HEK293 (cell line): ENCODE results near the gene TMEM220.
A peak's percentile ranks its signal among the peaks of the same experiment; 100 is the strongest.

Experiments
- CTCF ChIA-PET: fragments of 350-600 bp; formaldehyde crosslinking; extraction: SDS; loops from one replicate; lab custom pipeline; 2021; ENCODE audit warnings: antibody characterized with exemption; lab: Yijun Ruan, JAX
- POLR2A ChIA-PET: fragments of 300-600 bp; formaldehyde crosslinking; extraction: SDS; loops from one replicate; lab custom pipeline; 2020; ENCODE audit warnings: antibody characterized with exemption, inconsistent platforms; lab: Yijun Ruan, JAX
- H3K27ac ChIP-seq: fragments of 200-500 bp; sonication (Bioruptor generic); 2 replicates; pipeline ENCODE4 v1.5.1; 2014; ENCODE audit warnings: low read depth, low read length, control low read depth, inconsistent platforms; ENCODE audit errors: extremely low read depth
- H3K36me3 ChIP-seq, 2 experiments: fragments of 200-500 bp in 1 of 2; sonication (Bioruptor generic) in 1 of 2; 1 replicate in 1 of 2; 2 replicates in 1 of 2; pipeline ENCODE4 v1.5.1; 2014 to 2017; ENCODE audit warnings: inconsistent platforms in 2 of 2, low read length in 2 of 2; ENCODE audit not compliant: control insufficient read depth in 2 of 2, insufficient read depth in 1 of 2
- H3K4me1 ChIP-seq: fragments of 200-500 bp; sonication (Bioruptor generic); 2 replicates; pipeline ENCODE4 v1.5.1; 2014; ENCODE audit warnings: mild to moderate bottlenecking, low read length, inconsistent platforms; ENCODE audit not compliant: control insufficient read depth, insufficient read depth
- H3K4me3 ChIP-seq: 2 replicates; pipeline ENCODE4 v1.5.1; 2011; ENCODE audit warnings: low read depth, mild to moderate bottlenecking, control low read depth, low read length, moderate library complexity
- H3K9me3 ChIP-seq: fragments of 200-500 bp; sonication (Bioruptor generic); 2 replicates; pipeline ENCODE4 v1.5.1; 2014; ENCODE audit warnings: low read depth, low read length, inconsistent platforms; ENCODE audit not compliant: control insufficient read depth, insufficient read depth
- GFI1B ChIP-seq: fragments of 450-650 bp; formaldehyde crosslinking; IDR thresholded peaks from 2 replicates; pipeline ENCODE4 v1.5.1; 2016; ENCODE audit warnings: missing biosample characterization, missing genetic modification characterization
- GLIS2 ChIP-seq: fragments of 450-650 bp; formaldehyde crosslinking; IDR thresholded peaks from 2 replicates; pipeline ENCODE4 v1.5.1; 2016; ENCODE audit warnings: missing biosample characterization, missing genetic modification characterization
- HIC1 ChIP-seq: fragments of 450-650 bp; formaldehyde crosslinking; IDR thresholded peaks from 2 replicates; pipeline ENCODE4 v1.5.1; 2016; ENCODE audit warnings: missing biosample characterization, missing genetic modification characterization
- KLF1 ChIP-seq: fragments of 450-650 bp; formaldehyde crosslinking; IDR thresholded peaks from 2 replicates; pipeline ENCODE4 v1.5.1; 2016; ENCODE audit warnings: missing biosample characterization, missing genetic modification characterization
- KLF17 ChIP-seq: fragments of 450-650 bp; formaldehyde crosslinking; IDR thresholded peaks from 2 replicates; pipeline ENCODE4 v1.5.1; 2016; ENCODE audit warnings: missing biosample characterization, missing genetic modification characterization
- KLF8 ChIP-seq: fragments of 450-650 bp; formaldehyde crosslinking; IDR thresholded peaks from 2 replicates; pipeline ENCODE4 v1.5.1; 2016; ENCODE audit warnings: missing biosample characterization, missing genetic modification characterization
- KLF9 ChIP-seq: fragments of 450-650 bp; formaldehyde crosslinking; IDR thresholded peaks from 2 replicates; pipeline ENCODE4 v1.5.1; 2016; ENCODE audit warnings: missing biosample characterization, missing genetic modification characterization, low read depth
- SP2 ChIP-seq: fragments of 450-650 bp; formaldehyde crosslinking; IDR thresholded peaks from 2 replicates; pipeline ENCODE4 v1.5.1; 2016; ENCODE audit warnings: missing biosample characterization, missing genetic modification characterization
- YY1 ChIP-seq: fragments of 450-650 bp; formaldehyde crosslinking; IDR thresholded peaks from 2 replicates; pipeline ENCODE4 v1.5.1; 2018; ENCODE audit warnings: missing biosample characterization, missing genetic modification characterization
- ZBTB26 ChIP-seq: fragments of 450-650 bp; formaldehyde crosslinking; optimal IDR thresholded peaks from 2 replicates; pipeline ENCODE3; 2016; ENCODE audit warnings: missing biosample characterization, mild to moderate bottlenecking, missing genetic modification characterization
- ZBTB48 ChIP-seq: fragments of 450-650 bp; formaldehyde crosslinking; IDR thresholded peaks from 2 replicates; pipeline ENCODE4 v1.5.1; 2016; ENCODE audit warnings: missing biosample characterization, missing genetic modification characterization
- ZBTB8A ChIP-seq: fragments of 450-650 bp; formaldehyde crosslinking; IDR thresholded peaks from 2 replicates; pipeline ENCODE4 v1.5.1; 2016; ENCODE audit warnings: missing biosample characterization, missing genetic modification characterization
- ZFHX2 ChIP-seq: fragments of 450-650 bp; formaldehyde crosslinking; conservative IDR thresholded peaks from 2 replicates; pipeline ENCODE4 v1.5.1; 2016; ENCODE audit warnings: missing biosample characterization, missing genetic modification characterization
- ZIC2 ChIP-seq: fragments of 450-650 bp; formaldehyde crosslinking; IDR thresholded peaks from 2 replicates; pipeline ENCODE4 v1.5.1; 2016; ENCODE audit warnings: missing biosample characterization, missing genetic modification characterization
- ZNF157 ChIP-seq: fragments of 450-650 bp; formaldehyde crosslinking; IDR thresholded peaks from 2 replicates; pipeline ENCODE4 v1.5.1; 2016; ENCODE audit warnings: missing biosample characterization, missing genetic modification characterization
- ZNF169 ChIP-seq: fragments of 450-650 bp; formaldehyde crosslinking; IDR thresholded peaks from 2 replicates; pipeline ENCODE4 v1.5.1; 2016; ENCODE audit warnings: missing biosample characterization, missing genetic modification characterization
- ZNF18 ChIP-seq: fragments of 450-650 bp; formaldehyde crosslinking; IDR thresholded peaks from 2 replicates; pipeline ENCODE4 v1.5.1; 2016; ENCODE audit warnings: missing biosample characterization, missing genetic modification characterization
- ZNF184 ChIP-seq: fragments of 450-650 bp; IDR thresholded peaks from 2 replicates; pipeline ENCODE4 v1.5.1; 2018; ENCODE audit warnings: missing biosample characterization, mild to moderate bottlenecking, missing genetic modification characterization
- ZNF274 ChIP-seq, 2 experiments: fragments of 200-500 bp in 1 of 2; fragments of 450-650 bp in 1 of 2; sonication (Bioruptor generic) in 1 of 2; formaldehyde crosslinking in 1 of 2; IDR thresholded peaks; 2 replicates each; pipeline versions ENCODE4 v1.5.1 to v1.6.1; 2014 to 2016; ENCODE audit warnings: borderline replicate concordance in 1 of 2, inconsistent platforms in 1 of 2, low read length in 1 of 2, missing biosample characterization in 1 of 2, missing genetic modification characterization in 1 of 2
- ZNF341 ChIP-seq: fragments of 450-650 bp; formaldehyde crosslinking; IDR thresholded peaks from 2 replicates; pipeline ENCODE4; 2016; ENCODE audit warnings: low read depth, missing biosample characterization, missing genetic modification characterization
- ZNF530 ChIP-seq: fragments of 450-650 bp; formaldehyde crosslinking; IDR thresholded peaks from 2 replicates; pipeline ENCODE4 v1.5.1; 2016; ENCODE audit warnings: low read depth, missing biosample characterization, missing genetic modification characterization
- ZNF544 ChIP-seq: fragments of 450-650 bp; formaldehyde crosslinking; IDR thresholded peaks from 2 replicates; pipeline ENCODE4 v1.5.0; 2017; ENCODE audit warnings: missing biosample characterization, missing genetic modification characterization
- ZNF645 ChIP-seq: fragments of 450-650 bp; formaldehyde crosslinking; IDR thresholded peaks from 2 replicates; pipeline ENCODE4; 2016; ENCODE audit warnings: missing biosample characterization, missing genetic modification characterization
- ZNF692 ChIP-seq: fragments of 450-650 bp; formaldehyde crosslinking; IDR thresholded peaks from 2 replicates; pipeline ENCODE4 v1.5.1; 2016; ENCODE audit warnings: missing biosample characterization, missing genetic modification characterization
- ZXDB ChIP-seq: fragments of 450-650 bp; formaldehyde crosslinking; IDR thresholded peaks from 2 replicates; pipeline ENCODE4 v1.5.1; 2016; ENCODE audit warnings: missing biosample characterization, missing genetic modification characterization

Gene TMEM220

GRCh38 chr17:10729334-10730193, at the start of gene TMEM220:
Gene TMEM220 (minus strand): TSS chr17:10730023. CDS start chr17:10729851, 172 bp downstream.
- POLR2A ChIA-PET, result no interaction called here
- Histone ChIP-seq H3K4me1 (no peaks in the 10 kb centered on the region; the same call in 1 of the 2 replicates), H3K9me3 (no peaks in the 10 kb centered on the region), H3K4me3 (peak within 1 kb of the TSS; percentile 16), H3K27ac (no peak within 1 kb of the TSS), H3K36me3 (no peaks in the 10 kb centered on the region)
- CTCF ChIA-PET, result no interaction called here
- TF ChIP-seq GLIS2 (tag by site-specific recombination) (peak; percentile 71), ZNF530 (tag by site-specific recombination) (no peak), ZNF169 (tag by site-specific recombination) (no peak), KLF1 (peak; percentile 62), ZBTB48 (tag by site-specific recombination) (0 out of 2 replicates have a peak, but pooled peaks have one; percentile 43), KLF17 (tag by site-specific recombination) (0 out of 2 replicates have a peak, but pooled peaks have one; percentile 50), ZXDB (no peak), ZFHX2 (peak; percentile 86), ZIC2 (tag by site-specific recombination) (0 out of 2 replicates have a peak, but pooled peaks have one; percentile 17), KLF9 (0 out of 2 replicates have a peak, but pooled peaks have one; percentile 41), ZBTB8A (tag by site-specific recombination) (0 out of 2 replicates have a peak, but pooled peaks have one; percentile 35), YY1 (tag by site-specific recombination) (peak; percentile 75; the same call in 1 of the 2 replicates), ZNF341 (tag by site-specific recombination) (peak; percentile 56; the same call in 1 of the 2 replicates), SP2 (peak; percentile 55), ZNF544 (tag by site-specific recombination) (no peak), ZNF157 (no peak), ZBTB26 (peak; percentile 58)
- TF ChIP-seq, all 188 proteins: peak for 12

- ChIA-PET CTCF (interaction anchor here (1.2 kb wide), 1 partner anchor 43 kb away, joined by 6 read pairs; no protein-coding TSS in a partner anchor), POLR2A (no interaction called here)
- H3K9me3 ChIP-seq, result no peaks in the 10 kb centered on the region
- no peak overlapping the region for H3K27ac ChIP-seq
- no peaks in the 10 kb centered on the region for H3K36me3 ChIP-seq
- no peaks in the 10 kb centered on the region for H3K4me1 ChIP-seq
- H3K4me3 ChIP-seq, result no peak overlapping the region
- no peak for TF ChIP-seq ZNF274 (IDR thresholded peaks at IDR 0.05; ENCODE audit: low read length)
- no peak for TF ChIP-seq ZNF274 (tag by site-specific recombination; IDR thresholded peaks at IDR 0.05; ENCODE audit: borderline replicate concordance)
- no peak for TF ChIP-seq KLF8 (tag by site-specific recombination)
- no peak for TF ChIP-seq ZNF184 (tag by site-specific recombination)
- TF ChIP-seq ZNF530 (tag by site-specific recombination), result no peak
- TF ChIP-seq ZNF18 (tag by site-specific recombination), result no peak
- no peak for TF ChIP-seq ZNF645 (tag by site-specific recombination)
- TF ChIP-seq HIC1, result no peak
- no peak for TF ChIP-seq GFI1B (tag by site-specific recombination)
- no peak for TF ChIP-seq ZNF692
Measured at GRCh38 chr17:10779609-10780008, 49.8 kb upstream of the TMEM220 start.
